ENCODE results near the gene DOCK9. TPM values are rescaled to one million over a fixed set of nuclear protein-coding genes. Genes with fewer than 3 reads are reported as not detected.

Gene DOCK9
- total and polyA plus RNA-seq, 7 donors = 13.8 to 39.5 (median 19.9) TPM

GRCh38 chr13:98962901-98963590 is 14.8 kb downstream of the DOCK9 start:
- Histone ChIP-seq H3K27ac (peak overlapping the region; percentile 10), H3K4me1 (no peaks in the 10 kb centered on the region), H3K27me3 (ENCODE audit: insufficient read depth in 3 of 3, low read length in 2 of 3) (no peaks in the 10 kb centered on the region), H3K36me3 (ENCODE audit: insufficient read depth in 1 of 2, low read depth in 1 of 2) (no peaks in the 10 kb centered on the region), H3K9me3 (no peaks in the 10 kb centered on the region), H3K4me3 (no peak overlapping the region)
- TF ChIP-seq CTCF (IDR thresholded peaks at IDR 0.05) = no peak
- intact Hi-C loops (cut with DNase I) = no loop called here
- 57 to 66% (median 63%) methylated on average over 9 of the region's 9 CpGs for WGBS, 3 donors
- DNase-seq (no peak), ATAC-seq (no peak)

GRCh38 chr13:98961503-98962105 is 16.3 kb downstream of the DOCK9 start:
- DNase-seq (no peak), ATAC-seq (no peak)
- no peak overlapping the region for H3K4me3 ChIP-seq
- no peak overlapping the region for H3K27ac ChIP-seq
- no peaks in the 10 kb centered on the region for H3K36me3 ChIP-seq (ENCODE audit: insufficient read depth in 1 of 2, low read depth in 1 of 2)
- intact Hi-C loops (cut with DNase I) = no loop called here
- H3K27me3 ChIP-seq (ENCODE audit: insufficient read depth in 3 of 3, low read length in 2 of 3) = no peaks in the 10 kb centered on the region
- no peaks in the 10 kb centered on the region for H3K4me1 ChIP-seq
- 87 to 91% (median 90%) methylated on average over 7 of the region's 7 CpGs for WGBS, 3 donors
- H3K9me3 ChIP-seq = no peaks in the 10 kb centered on the region
- TF ChIP-seq CTCF (IDR thresholded peaks at IDR 0.05) = no peak

GRCh38 chr13:98960606-98961502 is 17.0 kb downstream of the DOCK9 start:
- 62 to 68% (median 68%) methylated on average over 11 of the region's 11 CpGs for WGBS, 3 donors
- Histone ChIP-seq H3K27me3 (ENCODE audit: insufficient read depth in 3 of 3, low read length in 2 of 3) (no peaks in the 10 kb centered on the region), H3K9me3 (no peaks in the 10 kb centered on the region), H3K4me3 (no peak overlapping the region), H3K27ac (peak overlapping the region; percentile 7), H3K36me3 (ENCODE audit: insufficient read depth in 1 of 2, low read depth in 1 of 2) (no peaks in the 10 kb centered on the region), H3K4me1 (no peaks in the 10 kb centered on the region)
- no peak for ATAC-seq
- intact Hi-C loops (cut with DNase I) = no loop called here
- no peak for TF ChIP-seq CTCF (IDR thresholded peaks at IDR 0.05)
- DNase-seq = no peak

- no peaks in the 10 kb centered on the region for H3K9me3 ChIP-seq
- DNase-seq (no peak), ATAC-seq (peak in 2 of 4 donors; percentile 28 to 46)
- H3K27ac ChIP-seq = peak overlapping the region; percentile 57
- H3K4me1 ChIP-seq = no peaks in the 10 kb centered on the region
- no peaks in the 10 kb centered on the region for H3K36me3 ChIP-seq (ENCODE audit: insufficient read depth in 1 of 2, low read depth in 1 of 2)
- intact Hi-C loops (cut with DNase I) = loop anchor here in 1 of 2 donors (1.0 kb wide), 1 partner anchor 32 kb away; no protein-coding TSS in a partner anchor
- H3K27me3 ChIP-seq (ENCODE audit: insufficient read depth in 3 of 3, low read length in 2 of 3) = no peaks in the 10 kb centered on the region
- WGBS, 3 donors = 42 to 55% (median 45%) methylated on average over 14 of the region's 14 CpGs
- H3K4me3 ChIP-seq = no peak overlapping the region
- TF ChIP-seq CTCF (IDR thresholded peaks at IDR 0.05) = no peak
Measured at GRCh38 chr13:98959786-98960605, 17.9 kb downstream of the DOCK9 start.
